NCI-H226 (cell line): ENCODE data around the gene PPP1R9A.

Experiments
- DNase-seq: peaks from one replicate; pipeline ENCODE4 v3.0.0-alpha.2; 2015

Gene PPP1R9A

GRCh38 chr7:95267754-95268153, 360.4 kb downstream of the PPP1R9A start:
- DNase-seq: no peak

GRCh38 chr7:95269640-95270039, 362.2 kb downstream of the PPP1R9A start:
- no peak for DNase-seq

DNA sequence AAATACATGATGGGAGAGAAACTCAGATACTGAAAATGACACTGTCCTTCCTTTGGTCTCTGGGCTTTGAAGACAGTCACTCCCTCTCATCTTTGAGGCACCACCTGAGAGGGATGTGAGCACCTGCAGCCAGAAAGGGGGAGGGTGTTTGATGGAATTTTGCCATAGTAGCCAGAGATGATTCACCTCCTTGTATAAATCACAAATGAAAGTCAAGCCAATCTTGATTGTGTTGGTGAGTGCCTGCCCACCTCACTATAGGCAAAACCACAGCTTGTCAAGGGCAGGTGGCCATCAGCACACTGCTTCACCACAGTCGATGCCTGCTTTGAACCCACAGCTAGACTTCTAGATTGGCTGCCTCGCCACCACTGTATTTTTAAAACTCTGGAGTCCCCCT, 368.7 kb downstream of the PPP1R9A start:
- peak; percentile 3 for DNase-seq

DNA sequence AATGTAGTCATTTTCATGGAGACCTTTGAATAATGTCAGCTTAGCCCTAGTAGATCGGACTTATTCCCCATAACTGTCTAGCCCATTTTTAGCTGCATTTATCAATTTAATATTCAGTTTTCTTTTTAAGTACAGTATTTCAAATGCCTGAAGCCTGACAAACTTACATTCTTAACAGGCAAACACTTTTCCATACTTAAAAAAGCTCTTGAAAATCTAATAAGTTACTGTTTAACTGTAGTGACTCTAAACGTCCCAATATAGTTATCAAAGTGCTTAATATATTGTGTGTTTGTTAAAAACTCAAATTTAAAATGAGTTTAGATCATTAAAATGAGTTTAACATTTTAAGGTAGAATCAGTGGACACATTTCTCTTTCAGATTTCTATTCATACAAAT, 372.0 kb downstream of the PPP1R9A start:
- no peak for DNase-seq

GRCh38 chr7:95286096-95286495, 378.7 kb downstream of the PPP1R9A start:
- no peak for DNase-seq

GRCh38 chr7:95290166-95290830, 382.9 kb downstream of the PPP1R9A start:
- DNase-seq: no peak

- no peak for DNase-seq
Observed at GRCh38 chr7:95295397-95295796, 388.0 kb downstream of the PPP1R9A start.

DNA sequence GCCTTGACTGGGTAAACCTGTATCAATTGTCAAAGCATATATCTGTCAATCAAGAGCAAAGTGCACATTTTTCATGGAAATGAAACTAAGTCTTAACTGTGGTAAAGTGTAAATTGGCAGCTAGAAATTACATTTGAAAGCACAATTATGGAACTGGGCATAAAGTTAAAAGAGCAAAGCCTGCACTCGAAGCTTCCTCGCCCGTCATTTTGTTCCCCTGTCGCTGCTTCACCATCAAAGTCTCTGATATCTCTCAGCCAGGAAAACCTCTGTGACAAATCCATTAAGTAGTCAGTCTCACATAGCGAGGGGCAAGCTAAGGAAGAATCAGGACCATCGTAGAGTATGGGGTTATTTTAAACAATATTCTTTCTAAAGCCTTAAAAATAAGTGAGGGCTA, 389.1 kb downstream of the PPP1R9A start:
- DNase-seq: no peak

- no peak for DNase-seq
Observed at GRCh38 chr7:95297041-95297440, 389.6 kb downstream of the PPP1R9A start.

- DNase-seq: no peak
Observed at GRCh38 chr7:95298091-95298490, 390.7 kb downstream of the PPP1R9A start.

DNA sequence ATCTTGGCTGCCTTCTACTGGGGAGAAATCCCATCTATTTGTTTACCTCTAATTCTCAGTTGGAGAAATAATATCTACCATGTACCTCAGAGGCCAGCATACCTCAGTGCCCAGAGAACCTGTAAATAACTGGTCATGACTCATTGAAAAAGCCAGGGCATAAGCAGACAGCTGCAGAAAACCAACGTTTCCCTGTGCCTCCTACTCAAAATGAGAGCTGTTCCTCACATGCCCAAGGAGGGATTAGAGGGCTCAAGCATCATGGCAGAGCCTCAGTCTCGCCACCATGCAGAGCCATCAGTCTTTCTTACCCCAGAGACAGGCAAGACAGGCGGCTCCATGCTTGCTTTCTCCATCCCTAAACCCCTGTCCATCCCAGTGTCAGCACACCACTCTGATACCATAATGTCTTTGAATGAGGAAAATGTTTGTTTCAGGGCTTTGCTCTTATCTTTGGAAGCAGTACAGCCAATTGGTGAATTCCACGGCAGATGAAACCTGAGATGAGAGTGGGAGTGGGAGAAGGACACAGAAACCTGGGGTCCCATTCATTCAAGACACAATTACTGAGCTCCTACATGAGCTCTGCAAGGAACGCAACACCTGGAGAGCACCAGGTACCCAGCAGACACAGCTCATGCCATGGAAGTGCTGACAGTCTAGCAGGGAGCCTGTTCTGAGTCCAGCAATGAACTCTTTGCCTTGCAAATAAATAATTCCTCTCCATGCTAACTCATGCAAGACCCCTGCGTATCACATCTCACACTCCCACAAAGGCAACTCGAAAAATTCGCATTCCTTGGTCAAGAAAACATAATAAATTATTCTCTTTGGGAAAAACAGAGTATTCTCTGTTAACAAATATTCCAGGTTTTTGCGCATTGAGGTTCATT, 395.9 kb downstream of the PPP1R9A start:
- DNase-seq: peak; percentile 40

- DNase-seq: no peak
Observed at GRCh38 chr7:95304990-95305389, 397.6 kb downstream of the PPP1R9A start.

DNA sequence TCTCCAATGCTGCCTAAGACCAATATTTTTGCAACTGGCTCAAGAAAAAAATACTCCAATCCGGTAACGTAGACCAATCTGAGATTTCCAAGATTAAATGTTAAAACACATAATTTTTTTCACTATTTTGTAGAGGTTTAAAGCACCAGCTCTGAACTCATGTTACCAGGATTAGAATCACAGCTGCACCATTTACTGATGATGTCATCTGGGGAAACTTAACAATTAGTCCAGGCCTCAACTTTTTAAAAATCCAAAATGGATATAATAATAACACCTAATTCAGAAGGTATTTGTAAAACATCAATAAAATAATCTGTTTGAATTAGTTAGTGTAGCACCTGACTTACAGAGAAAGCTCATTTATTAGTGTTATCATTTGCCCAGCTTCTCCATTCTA, 402.6 kb downstream of the PPP1R9A start:
- no peak for DNase-seq

- no peak for DNase-seq
Observed at GRCh38 chr7:95311389-95311788, 404.0 kb downstream of the PPP1R9A start.

DNA sequence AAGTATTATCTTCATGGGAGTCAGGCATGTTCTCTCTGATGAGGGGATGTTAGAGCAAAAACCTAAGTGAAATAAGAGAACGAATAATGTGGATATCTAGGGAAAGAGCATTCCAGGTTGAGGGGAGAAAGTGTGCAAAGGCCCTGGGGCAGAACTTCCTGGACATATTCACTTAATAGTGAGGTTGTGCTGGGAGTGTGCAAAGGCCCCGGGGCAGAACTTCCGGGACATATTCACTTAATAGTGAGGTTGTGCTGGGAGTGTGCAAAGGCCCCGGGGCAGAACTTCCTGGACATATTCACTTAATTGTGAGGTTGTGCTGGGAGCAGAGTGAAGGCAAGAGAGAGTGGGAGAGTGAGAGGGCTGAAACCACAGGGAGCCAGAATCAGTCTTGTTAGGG, 405.2 kb downstream of the PPP1R9A start:
- no peak for DNase-seq

DNA sequence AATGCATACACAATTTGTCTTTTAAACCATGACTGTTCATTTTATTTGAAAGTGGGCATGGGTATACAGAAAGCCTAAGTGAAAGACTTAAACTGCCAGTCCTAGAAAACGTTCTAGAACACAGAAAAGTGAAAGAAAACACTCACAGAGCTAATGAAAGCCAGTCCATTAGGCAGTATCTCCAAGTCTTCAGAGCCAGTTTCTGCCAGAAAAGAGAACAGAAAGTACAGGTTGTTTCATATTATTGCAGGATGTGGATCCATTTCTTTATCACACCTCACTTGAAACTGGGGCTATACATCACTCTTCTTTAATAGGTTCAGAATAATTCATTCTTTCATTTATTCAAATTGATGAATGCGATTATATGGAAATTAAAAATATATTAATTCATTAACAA, 409.2 kb downstream of the PPP1R9A start:
- no peak for DNase-seq

GRCh38 chr7:95317546-95317945, 410.2 kb downstream of the PPP1R9A start:
- DNase-seq: no peak

DNA sequence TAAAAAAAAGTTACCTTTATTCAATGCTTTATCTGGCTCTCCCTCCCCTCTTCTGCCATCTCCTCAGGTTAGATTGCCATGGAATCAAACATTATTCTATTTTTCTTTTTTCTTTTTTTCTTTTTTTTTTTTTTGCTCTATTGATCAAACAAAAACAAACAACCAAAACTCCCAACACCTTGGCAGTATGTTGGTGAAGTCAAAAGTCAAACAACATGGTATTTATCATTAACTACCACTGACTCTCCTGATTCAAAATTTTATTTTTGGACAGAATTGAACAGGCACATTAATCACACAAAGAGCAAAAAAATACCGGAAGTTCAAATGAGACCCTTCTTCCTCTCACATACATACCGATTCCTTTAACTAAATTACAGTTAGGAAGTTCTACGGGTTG, 410.6 kb downstream of the PPP1R9A start:
- no peak for DNase-seq

DNA sequence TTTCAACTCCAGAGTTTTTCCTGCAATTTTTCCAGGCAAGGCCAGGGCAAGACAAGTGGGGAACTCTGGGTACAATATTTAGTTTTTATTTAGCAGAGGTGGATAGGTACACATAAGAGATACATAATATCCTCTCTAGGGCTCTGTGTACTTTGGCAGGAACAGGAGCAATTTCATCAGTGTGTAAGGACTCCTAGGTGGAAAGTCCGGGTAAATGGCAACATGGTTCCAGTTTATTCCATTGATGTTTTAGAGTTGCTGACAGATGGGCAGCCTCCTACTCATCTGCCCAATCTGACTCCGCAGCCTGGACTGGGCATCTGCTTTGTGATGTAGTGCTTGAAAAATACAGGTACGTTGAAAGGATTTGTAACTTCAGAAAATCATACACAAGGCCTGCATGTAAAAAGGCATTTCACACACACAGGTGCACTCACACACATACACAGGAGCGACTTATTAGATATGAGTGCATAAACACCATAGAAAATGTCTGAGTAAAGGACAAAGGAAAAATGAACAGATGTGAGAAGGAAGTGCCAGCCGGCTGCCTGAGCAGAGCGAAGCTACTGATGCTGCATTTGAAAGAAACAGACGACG, 411.2 kb downstream of the PPP1R9A start:
- DNase-seq: no peak

DNA sequence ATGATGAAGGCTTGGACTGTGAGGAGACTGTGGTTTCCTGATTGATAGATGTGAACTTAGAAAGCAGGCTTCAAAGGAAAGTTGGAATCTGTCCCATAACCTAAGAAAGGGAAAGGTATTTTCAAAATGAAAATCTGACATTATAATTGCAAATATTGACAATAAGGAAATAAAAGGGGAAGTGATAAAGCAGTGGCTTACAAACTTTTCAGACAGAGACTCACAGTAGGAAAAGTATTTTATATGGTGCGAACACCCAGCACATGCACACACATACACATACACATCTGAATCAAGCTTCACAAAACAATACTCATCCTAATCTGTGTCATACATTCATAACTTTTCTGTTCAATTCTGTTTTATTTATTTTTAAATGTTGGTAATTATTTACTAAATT, 412.2 kb downstream of the PPP1R9A start:
- DNase-seq: no peak

DNA sequence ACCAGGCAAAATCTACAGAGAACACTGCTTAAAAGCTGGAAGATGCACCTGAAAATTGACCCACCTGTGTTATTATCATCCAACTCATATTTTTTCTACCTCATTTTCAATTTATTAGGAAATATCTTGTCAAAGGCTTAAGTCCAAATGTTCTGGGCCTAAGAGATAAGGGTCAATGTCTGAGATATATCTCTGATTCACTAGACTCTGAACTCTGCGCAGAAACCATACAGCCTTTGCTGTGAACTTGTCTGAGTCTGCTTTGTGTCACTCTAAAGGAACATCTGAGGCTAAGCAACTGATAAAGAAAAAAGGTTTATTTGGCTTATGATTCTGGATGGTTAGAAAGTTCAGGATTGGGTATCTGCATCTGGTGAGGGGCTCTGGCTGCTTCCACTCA, 413.3 kb downstream of the PPP1R9A start:
- DNase-seq: no peak

DNA sequence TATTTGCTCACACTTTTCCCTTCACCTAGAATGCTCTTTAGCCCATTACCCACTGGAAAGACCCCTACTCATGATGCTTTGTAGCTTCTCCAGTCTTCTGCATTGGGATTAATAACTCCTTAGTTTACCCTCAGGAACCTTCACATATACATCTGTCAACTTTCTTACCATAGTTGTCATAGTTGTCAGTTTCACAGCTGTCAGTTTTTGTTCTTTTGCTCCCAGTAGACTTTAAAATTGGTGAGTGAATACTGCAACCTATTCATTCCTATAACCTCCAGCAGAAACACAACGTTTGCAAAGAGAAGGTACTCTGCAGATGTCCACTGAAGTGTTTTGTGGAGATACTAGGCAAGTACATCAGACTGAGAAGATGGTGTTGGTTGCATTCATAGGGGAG, 414.3 kb downstream of the PPP1R9A start:
- DNase-seq: no peak

- DNase-seq: no peak
Observed at GRCh38 chr7:95322396-95322795, 415.0 kb downstream of the PPP1R9A start.

GRCh38 chr7:95322854-95323253, 415.5 kb downstream of the PPP1R9A start:
- DNase-seq: no peak
